ENCODE measurements around the gene VTI1A.

The VTI1A gene

GRCh38 chr10:112466802-112467201 lies 19.8 kb downstream of the VTI1A start:
- no peaks in the 10 kb centered on the region for H3F3A ChIP-seq (ENCODE audit: low read depth)
- H4K20me1 ChIP-seq (ENCODE audit: insufficient read depth, low read length, poor library complexity, severe bottlenecking) = no peaks in the 10 kb centered on the region
- TF ChIP-seq CTCF (conservative IDR thresholded peaks at IDR 0.05; ENCODE audit: low read length) (no peak), EZH2phosphoT487 (IDR thresholded peaks at IDR 0.05; ENCODE audit: borderline replicate concordance) (no peak)
- H3K9ac ChIP-seq (ENCODE audit: low read depth, low read length, poor library complexity, severe bottlenecking) = no peak overlapping the region
- no peaks in the 10 kb centered on the region for H3K79me2 ChIP-seq (ENCODE audit: insufficient read depth, low read length)
- peaks cover 51% of the 10 kb centered on the region; the same call in 1 of the 2 replicates for H3K36me3 ChIP-seq (ENCODE audit: insufficient read depth, low read length)
- no peak overlapping the region for H3K4me3 ChIP-seq (ENCODE audit: low read length, poor library complexity, severe bottlenecking)
- H3K27me3 ChIP-seq (ENCODE audit: insufficient read depth, low read length, poor library complexity, severe bottlenecking) = no peaks in the 10 kb centered on the region
- no peak overlapping the region for H3K4me2 ChIP-seq (ENCODE audit: low read depth, low read length, poor library complexity, severe bottlenecking)
- H3K4me1 ChIP-seq (ENCODE audit: insufficient read depth, low read length, poor library complexity, severe bottlenecking) = no peaks in the 10 kb centered on the region
- no peaks in the 10 kb centered on the region for H3K9me2 ChIP-seq (replicated peaks; ENCODE audit: low read depth, low read length)
- H3K9me3 ChIP-seq (ENCODE audit: insufficient read depth, low read depth, low read length) = no peaks in the 10 kb centered on the region
- H2AFZ ChIP-seq (ENCODE audit: low read length) = no peak overlapping the region

- no peaks in the 10 kb centered on the region for H3K79me2 ChIP-seq (ENCODE audit: insufficient read depth, low read length)
- no peak overlapping the region for H3K9ac ChIP-seq (ENCODE audit: low read depth, low read length, poor library complexity, severe bottlenecking)
- no peak overlapping the region for H3K4me2 ChIP-seq (ENCODE audit: low read depth, low read length, poor library complexity, severe bottlenecking)
- TF ChIP-seq CTCF (conservative IDR thresholded peaks at IDR 0.05; ENCODE audit: low read length) (no peak), EZH2phosphoT487 (IDR thresholded peaks at IDR 0.05; ENCODE audit: borderline replicate concordance) (no peak)
- H3K27me3 ChIP-seq (ENCODE audit: insufficient read depth, low read length, poor library complexity, severe bottlenecking) = no peaks in the 10 kb centered on the region
- no peaks in the 10 kb centered on the region for H3K9me2 ChIP-seq (replicated peaks; ENCODE audit: low read depth, low read length)
- no peaks in the 10 kb centered on the region for H3K4me1 ChIP-seq (ENCODE audit: insufficient read depth, low read length, poor library complexity, severe bottlenecking)
- H3K9me3 ChIP-seq (ENCODE audit: insufficient read depth, low read depth, low read length) = no peaks in the 10 kb centered on the region
- H3K36me3 ChIP-seq (ENCODE audit: insufficient read depth, low read length) = peaks cover 51% of the 10 kb centered on the region; the same call in 1 of the 2 replicates
- H2AFZ ChIP-seq (ENCODE audit: low read length) = no peak overlapping the region
- H3K4me3 ChIP-seq (ENCODE audit: low read length, poor library complexity, severe bottlenecking) = no peak overlapping the region
- no peaks in the 10 kb centered on the region for H3F3A ChIP-seq (ENCODE audit: low read depth)
- no peaks in the 10 kb centered on the region for H4K20me1 ChIP-seq (ENCODE audit: insufficient read depth, low read length, poor library complexity, severe bottlenecking)
These were observed 20.6 kb downstream of the VTI1A start for GRCh38 chr10:112467541-112468075.

GRCh38 chr10:112471878-112472487 lies 25.0 kb downstream of the VTI1A start:
- peak; percentile 81 for TF ChIP-seq CTCF (conservative IDR thresholded peaks at IDR 0.05; ENCODE audit: low read length)
- TF ChIP-seq EZH2phosphoT487 (IDR thresholded peaks at IDR 0.05; ENCODE audit: borderline replicate concordance) = no peak
- H3K4me2 ChIP-seq (ENCODE audit: low read depth, low read length, poor library complexity, severe bottlenecking) = no peak overlapping the region
- no peak overlapping the region for H3K9ac ChIP-seq (ENCODE audit: low read depth, low read length, poor library complexity, severe bottlenecking)
- no peak overlapping the region for H2AFZ ChIP-seq (ENCODE audit: low read length)
- no peak overlapping the region for H3K4me3 ChIP-seq (ENCODE audit: low read length, poor library complexity, severe bottlenecking)
- H3K27me3 ChIP-seq (ENCODE audit: insufficient read depth, low read length, poor library complexity, severe bottlenecking) = no peaks in the 10 kb centered on the region
- H3K4me1 ChIP-seq (ENCODE audit: insufficient read depth, low read length, poor library complexity, severe bottlenecking) = no peaks in the 10 kb centered on the region
- H3F3A ChIP-seq (ENCODE audit: low read depth) = no peaks in the 10 kb centered on the region
- H3K36me3 ChIP-seq (ENCODE audit: insufficient read depth, low read length) = peaks cover 23% of the 10 kb centered on the region; the same call in 1 of the 2 replicates
- no peaks in the 10 kb centered on the region for H3K9me2 ChIP-seq (replicated peaks; ENCODE audit: low read depth, low read length)
- no peaks in the 10 kb centered on the region for H3K9me3 ChIP-seq (ENCODE audit: insufficient read depth, low read depth, low read length)
- H3K79me2 ChIP-seq (ENCODE audit: insufficient read depth, low read length) = no peaks in the 10 kb centered on the region
- H4K20me1 ChIP-seq (ENCODE audit: insufficient read depth, low read length, poor library complexity, severe bottlenecking) = no peaks in the 10 kb centered on the region

Measured in Loucy (cell line).